PC-3 (cell line): ENCODE data around the gene LTBP1. TPM values are rescaled to one million over a fixed set of nuclear protein-coding genes. Genes with fewer than 3 reads are reported as not detected.

Experiments used
- ATAC-seq: fragments of 200-7000 bp; cut with Tn5 transposase; 2 replicates; pipeline ENCODE4 v1.9.1; 2020; ENCODE audit warnings: mild to moderate bottlenecking, moderate library complexity
- BruUV-seq: library from RNA; stranded (reverse); fragments of 400-500 nt; replicated peaks from 2 replicates; lab custom pipeline; 2021; lab: Mats Ljungman, UMichigan
- CTCF ChIA-PET: fragments of 300-600 bp; sonication (Branson Sonifier 250); formaldehyde crosslinking; loops from one replicate; lab custom pipeline; 2022; ENCODE audit warnings: antibody characterized with exemption; lab: Charles Lee
- POLR2A ChIA-PET: fragments of 300-600 bp; sonication (Branson Sonifier 250); formaldehyde crosslinking; loops from one replicate; lab custom pipeline; 2022; ENCODE audit warnings: antibody characterized with exemption; ENCODE audit not compliant: unreplicated experiment; lab: Charles Lee
- DNase-seq: peaks from one replicate; pipeline ENCODE4 v3.0.0-alpha.2; 2015
- H2AFZ ChIP-seq: fragments of 300-600 bp; sonication (generic); 2 replicates; pipeline ENCODE4 v1.6.0; 2016; ENCODE audit warnings: antibody characterized with exemption, low read length
- H3F3A ChIP-seq: fragments of 300-600 bp; sonication (generic); one replicate; pipeline ENCODE4 v1.6.0; 2017; ENCODE audit warnings: antibody characterized with exemption, low read length, control low read depth, mild to moderate bottlenecking; ENCODE audit not compliant: unreplicated experiment
- H3K27ac ChIP-seq: fragments of 300-600 bp; sonication (generic); 2 replicates; pipeline ENCODE4 v1.5.1; 2016; ENCODE audit warnings: mild to moderate bottlenecking, low read length
- H3K27me3 ChIP-seq: fragments of 300-600 bp; sonication (generic); 2 replicates; pipeline ENCODE4 v1.6.1; 2016; ENCODE audit warnings: low read length, mixed read lengths
- H3K36me3 ChIP-seq: fragments of 300-600 bp; sonication (generic); 2 replicates; pipeline ENCODE4 v1.6.1; 2016; ENCODE audit warnings: low read depth, mixed run types, low read length, mixed read lengths
- H3K4me1 ChIP-seq: fragments of 300-600 bp; sonication (generic); 2 replicates; pipeline ENCODE4 v1.5.1; 2016; ENCODE audit warnings: low read length; ENCODE audit not compliant: insufficient read depth
- H3K4me2 ChIP-seq: fragments of 300-600 bp; sonication (generic); 2 replicates; pipeline ENCODE4 v1.6.0; 2016; ENCODE audit warnings: low read length
- H3K4me3 ChIP-seq: fragments of 300-600 bp; sonication (generic); 2 replicates; pipeline ENCODE4 v1.5.1; 2016; ENCODE audit warnings: mild to moderate bottlenecking, low read length, mixed read lengths
- H3K79me2 ChIP-seq: fragments of 300-600 bp; sonication (generic); 2 replicates; pipeline ENCODE4 v1.6.1; 2017; ENCODE audit warnings: low read length, mixed read lengths
- H3K9ac ChIP-seq: fragments of 300-600 bp; sonication (generic); 2 replicates; pipeline ENCODE4 v1.6.0; 2016; ENCODE audit warnings: mild to moderate bottlenecking, low read length
- H3K9me2 ChIP-seq: fragments of 300-600 bp; sonication (generic); replicated peaks from 2 replicates; pipeline ENCODE4 v1.6.1; 2016; ENCODE audit warnings: mixed run types, low read length, mixed read lengths
- H3K9me3 ChIP-seq: fragments of 300-600 bp; sonication (generic); 2 replicates; pipeline ENCODE4 v1.6.1; 2016; ENCODE audit warnings: low read length, mixed read lengths
- H4K20me1 ChIP-seq: fragments of 300-600 bp; sonication (generic); 2 replicates; pipeline ENCODE4 v1.6.1; 2016; ENCODE audit warnings: low read length, mixed read lengths
- EZH2 ChIP-seq: fragments of 300-600 bp; sonication (generic); IDR thresholded peaks from one replicate; pipeline ENCODE4 v1.6.1; 2017; ENCODE audit warnings: antibody characterized with exemption, mild to moderate bottlenecking, low read length; ENCODE audit not compliant: unreplicated experiment
- EZH2phosphoT487 ChIP-seq: fragments of 300-600 bp; sonication (generic); IDR thresholded peaks from 2 replicates; pipeline ENCODE4 v1.6.1; 2018; ENCODE audit warnings: mild to moderate bottlenecking, antibody characterized with exemption, low read length, borderline replicate concordance
- intact Hi-C: fragments of 100-400 bp; cut with micrococcal nuclease; formaldehyde crosslinking; loops from 2 replicates; pipeline ENCODE4 v1.9.0; 2023
- total RNA-seq: library from RNA; depleted of rRNA; stranded (reverse); fragments of >200 nt; gene quantifications from 2 replicates; pipeline ENCODE4 v1.2.3, GENCODE V29; 2014
- TF ChIP-seq, protein P1 (sequence below): fragments of 300-600 bp; sonication (generic); conservative IDR thresholded peaks from 2 replicates; pipeline ENCODE4 v1.5.1; 2017; ENCODE audit warnings: antibody characterized with exemption, low read depth, mild to moderate bottlenecking, low read length

The LTBP1 gene
- total RNA-seq, 1 experiment from 2014 or later = 45.9 TPM

DNA sequence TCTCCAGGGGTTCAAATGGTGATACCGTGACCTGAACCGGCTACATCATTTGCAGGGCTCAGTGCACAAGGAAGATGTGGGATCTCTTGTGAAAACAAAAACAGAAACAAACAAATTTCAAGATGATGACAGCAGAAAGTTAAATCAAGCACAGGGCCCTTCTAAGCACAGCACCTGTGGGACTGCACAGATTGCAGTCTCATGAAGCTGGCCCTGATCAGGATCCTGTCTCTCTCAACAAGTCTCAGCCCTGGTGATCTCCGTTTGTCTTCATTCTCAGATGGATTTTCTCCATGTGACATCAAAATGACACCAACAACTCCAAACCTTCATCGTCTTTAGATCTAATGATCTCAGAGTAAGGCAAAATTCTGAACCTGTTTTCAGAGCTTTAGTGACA is 39.7 kb downstream of the LTBP1 start:
- H3K9ac ChIP-seq = no peak overlapping the region
- no TSS peak for BruUV-seq
- H4K20me1 ChIP-seq = no peaks in the 10 kb centered on the region
- no peaks in the 10 kb centered on the region for H3K79me2 ChIP-seq
- POLR2A ChIA-PET = no interaction called here
- 0 out of 2 replicates have a peak, but pooled peaks cover 7% of the 10 kb centered on the region for H3K9me2 ChIP-seq
- CTCF ChIA-PET = no interaction called here
- ATAC-seq (no peak), DNase-seq (no peak)
- peaks cover 17% of the 10 kb centered on the region for H3K4me1 ChIP-seq
- H3K9me3 ChIP-seq = no peaks in the 10 kb centered on the region
- no peaks in the 10 kb centered on the region for H3F3A ChIP-seq
- H3K27me3 ChIP-seq = no peaks in the 10 kb centered on the region
- H3K4me3 ChIP-seq = no peak overlapping the region
- H3K36me3 ChIP-seq = no peaks in the 10 kb centered on the region
- H2AFZ ChIP-seq = no peak overlapping the region
- intact Hi-C loops = no loop called here
- no peak overlapping the region for H3K27ac ChIP-seq
- TF ChIP-seq EZH2phosphoT487 (no peak), EZH2 (no peak)
- TF ChIP-seq, protein P1, sequence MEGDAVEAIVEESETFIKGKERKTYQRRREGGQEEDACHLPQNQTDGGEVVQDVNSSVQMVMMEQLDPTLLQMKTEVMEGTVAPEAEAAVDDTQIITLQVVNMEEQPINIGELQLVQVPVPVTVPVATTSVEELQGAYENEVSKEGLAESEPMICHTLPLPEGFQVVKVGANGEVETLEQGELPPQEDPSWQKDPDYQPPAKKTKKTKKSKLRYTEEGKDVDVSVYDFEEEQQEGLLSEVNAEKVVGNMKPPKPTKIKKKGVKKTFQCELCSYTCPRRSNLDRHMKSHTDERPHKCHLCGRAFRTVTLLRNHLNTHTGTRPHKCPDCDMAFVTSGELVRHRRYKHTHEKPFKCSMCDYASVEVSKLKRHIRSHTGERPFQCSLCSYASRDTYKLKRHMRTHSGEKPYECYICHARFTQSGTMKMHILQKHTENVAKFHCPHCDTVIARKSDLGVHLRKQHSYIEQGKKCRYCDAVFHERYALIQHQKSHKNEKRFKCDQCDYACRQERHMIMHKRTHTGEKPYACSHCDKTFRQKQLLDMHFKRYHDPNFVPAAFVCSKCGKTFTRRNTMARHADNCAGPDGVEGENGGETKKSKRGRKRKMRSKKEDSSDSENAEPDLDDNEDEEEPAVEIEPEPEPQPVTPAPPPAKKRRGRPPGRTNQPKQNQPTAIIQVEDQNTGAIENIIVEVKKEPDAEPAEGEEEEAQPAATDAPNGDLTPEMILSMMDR = no peak
- no peak overlapping the region for H3K4me2 ChIP-seq

DNA sequence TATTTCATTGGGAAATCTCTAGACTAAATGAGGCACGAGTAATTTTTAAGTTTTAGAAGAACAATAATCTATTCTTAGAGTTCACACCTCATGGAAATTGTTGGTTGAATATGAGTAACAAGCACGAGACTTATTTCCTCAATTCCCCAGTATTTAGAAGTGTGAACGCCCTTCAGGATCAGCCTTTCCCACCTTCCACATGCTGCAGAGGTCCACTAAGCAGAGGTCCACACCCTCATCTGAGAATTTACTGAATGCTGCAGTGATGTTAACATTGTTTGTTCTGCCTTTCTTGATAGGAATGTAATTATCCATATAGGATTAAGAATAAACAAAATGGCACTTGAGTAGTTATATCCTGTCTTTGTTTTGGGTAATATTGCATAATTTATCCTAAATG is 41.8 kb downstream of the LTBP1 start:
- Histone ChIP-seq H3F3A (no peaks in the 10 kb centered on the region), H3K4me3 (no peak overlapping the region), H3K4me1 (peaks cover 19% of the 10 kb centered on the region), H2AFZ (no peak overlapping the region), H3K36me3 (no peaks in the 10 kb centered on the region), H3K9me3 (no peaks in the 10 kb centered on the region), H3K9me2 (0 out of 2 replicates have a peak, but pooled peaks cover 7% of the 10 kb centered on the region), H3K27ac (no peak overlapping the region), H3K79me2 (no peaks in the 10 kb centered on the region), H3K9ac (no peak overlapping the region), H4K20me1 (no peaks in the 10 kb centered on the region), H3K27me3 (no peaks in the 10 kb centered on the region), H3K4me2 (no peak overlapping the region)
- intact Hi-C loops = no loop called here
- CTCF ChIA-PET = no interaction called here
- BruUV-seq = no TSS peak
- TF ChIP-seq EZH2phosphoT487 = no peak
- TF ChIP-seq EZH2 = no peak
- TF ChIP-seq, protein P1 = no peak
- DNase-seq = no peak
- no peak for ATAC-seq
- POLR2A ChIA-PET = no interaction called here

GRCh38 chr2:32990556-32990955 is 43.8 kb downstream of the LTBP1 start:
- DNase-seq = peak; percentile 67
- H3K36me3 ChIP-seq = no peaks in the 10 kb centered on the region

More at GRCh38 chr2:32990556-32990955, 43.8 kb downstream of the LTBP1 start:
- peak overlapping the region; percentile 29 for H3K4me2 ChIP-seq
- peaks cover 19% of the 10 kb centered on the region for H3K4me1 ChIP-seq
- no peaks in the 10 kb centered on the region for H4K20me1 ChIP-seq
- no peaks in the 10 kb centered on the region for H3K9me3 ChIP-seq
- BruUV-seq = no TSS peak
- no peaks in the 10 kb centered on the region for H3K27me3 ChIP-seq
- H2AFZ ChIP-seq = no peak overlapping the region
- TF ChIP-seq, protein P1 = no peak
- TF ChIP-seq EZH2 (no peak), EZH2phosphoT487 (no peak)
- no peak overlapping the region for H3K9ac ChIP-seq
- ATAC-seq = peak; percentile 84
- POLR2A ChIA-PET = no interaction called here
- H3K27ac ChIP-seq = peak overlapping the region; percentile 55
- H3K79me2 ChIP-seq = no peaks in the 10 kb centered on the region
- H3F3A ChIP-seq = no peaks in the 10 kb centered on the region
- H3K4me3 ChIP-seq = no peak overlapping the region
- intact Hi-C loops = no loop called here
- CTCF ChIA-PET = interaction anchor here (0.6 kb wide), 1 partner anchor 43 kb away, joined by 7 read pairs; no protein-coding TSS in a partner anchor
- H3K9me2 ChIP-seq = 0 out of 2 replicates have a peak, but pooled peaks cover 7% of the 10 kb centered on the region
